Neuronal stem cell (in vitro differentiated cells): ENCODE measurements around the gene HMGCS2.
A peak's percentile ranks its signal among the peaks of the same experiment; 100 is the strongest.

ENCODE experiments used
- DNase-seq: peaks from one replicate; pipeline ENCODE4 v3.0.0-alpha.2; 2013; ENCODE audit warnings: low spot score
- H2AFZ ChIP-seq: one replicate; pipeline ENCODE4 v1.6.1; 2013; ENCODE audit warnings: mild to moderate bottlenecking, low read length, inconsistent platforms
- H2AK5ac ChIP-seq: 2 replicates; pipeline ENCODE4 v1.6.1; 2013; ENCODE audit warnings: low read depth, mild to moderate bottlenecking, inconsistent platforms, low read length, moderate library complexity, mixed read lengths
- H2BK120ac ChIP-seq: 2 replicates; pipeline ENCODE4 v1.6.1; 2013; ENCODE audit warnings: low read depth, mild to moderate bottlenecking, inconsistent platforms, low read length, moderate library complexity, mixed read lengths
- H2BK12ac ChIP-seq: one replicate; pipeline ENCODE4 v1.6.1; 2013; ENCODE audit warnings: low read length, inconsistent platforms
- H2BK15ac ChIP-seq: 2 replicates; pipeline ENCODE4 v1.6.1; 2013; ENCODE audit warnings: mild to moderate bottlenecking, low read length, inconsistent platforms, mixed read lengths
- H2BK5ac ChIP-seq: one replicate; pipeline ENCODE4 v1.6.1; 2013; ENCODE audit warnings: inconsistent platforms, mild to moderate bottlenecking, low read length, moderate library complexity
- H3K14ac ChIP-seq: one replicate; pipeline ENCODE4 v1.6.1; 2013; ENCODE audit warnings: low read length, inconsistent platforms
- H3K18ac ChIP-seq: 2 replicates; pipeline ENCODE4 v1.6.1; 2013; ENCODE audit warnings: low read length, inconsistent platforms
- H3K23ac ChIP-seq: 2 replicates; pipeline ENCODE4 v1.6.1; 2013; ENCODE audit warnings: low read depth, mild to moderate bottlenecking, mixed read lengths, low read length, inconsistent platforms; ENCODE audit not compliant: poor library complexity
- H3K27ac ChIP-seq: replicated peaks from 3 replicates; pipeline ENCODE4 v1.5.1; 2013; ENCODE audit warnings: low read length, inconsistent platforms
- H3K27me3 ChIP-seq, 3 experiments: 2 replicates each; pipeline ENCODE4 v1.6.1; 2013; ENCODE audit warnings: low read length in 3 of 3, mild to moderate bottlenecking in 2 of 3, inconsistent platforms in 1 of 3, low read depth in 1 of 3, mixed read lengths in 1 of 3, moderate library complexity in 1 of 3; ENCODE audit not compliant: control insufficient read depth in 3 of 3, insufficient read depth in 3 of 3
- H3K36me3 ChIP-seq, 2 donors: replicated peaks in 1 of 2; 2 replicates each; pipeline ENCODE4 v1.6.1; 2013; ENCODE audit warnings: low read length in 2 of 2; ENCODE audit not compliant: control insufficient read depth in 2 of 2, insufficient read depth in 2 of 2
- H3K4ac ChIP-seq: 2 replicates; pipeline ENCODE4 v1.6.1; 2013; ENCODE audit warnings: inconsistent platforms, mild to moderate bottlenecking, low read length, moderate library complexity
- H3K4me1 ChIP-seq, 2 donors: 1 replicate in 1 of 2; 2 replicates in 1 of 2; pipeline ENCODE4 v1.6.1; 2013; ENCODE audit warnings: low read length in 2 of 2, low read depth in 1 of 2; ENCODE audit not compliant: control insufficient read depth in 2 of 2, insufficient read depth in 1 of 2
- H3K4me2 ChIP-seq: one replicate; pipeline ENCODE4 v1.6.1; 2013; ENCODE audit warnings: mild to moderate bottlenecking, low read length, inconsistent platforms; ENCODE audit not compliant: insufficient read depth, poor library complexity, severe bottlenecking
- H3K4me3 ChIP-seq, 2 donors: 2 replicates each; pipeline ENCODE4 v1.5.1; 2013; ENCODE audit warnings: low read length in 2 of 2, mild to moderate bottlenecking in 2 of 2, inconsistent platforms in 1 of 2, moderate library complexity in 1 of 2
- H3K79me1 ChIP-seq: one replicate; pipeline ENCODE4 v1.6.1; 2013; ENCODE audit warnings: low read depth, mild to moderate bottlenecking, inconsistent platforms, low read length, moderate library complexity
- H3K9ac ChIP-seq: one replicate; pipeline ENCODE4 v1.6.1; 2013; ENCODE audit warnings: mild to moderate bottlenecking, low read depth, low read length, inconsistent platforms; ENCODE audit not compliant: poor library complexity
- H3K9me3 ChIP-seq, 2 donors: replicated peaks in 1 of 2; 2 replicates each; pipeline versions ENCODE3 to v1.6.1; 2013; ENCODE audit warnings: low read length in 2 of 2, mild to moderate bottlenecking in 2 of 2, inconsistent platforms in 1 of 2, low read depth in 1 of 2, mixed read lengths in 1 of 2, moderate library complexity in 1 of 2; ENCODE audit not compliant: control insufficient read depth in 2 of 2, insufficient read depth in 1 of 2
- H4K8ac ChIP-seq: one replicate; pipeline ENCODE4 v1.6.1; 2013; ENCODE audit warnings: low read depth, mild to moderate bottlenecking, inconsistent platforms, low read length, moderate library complexity
- H4K91ac ChIP-seq: one replicate; pipeline ENCODE4 v1.6.1; 2013; ENCODE audit warnings: low read length, low read depth, mild to moderate bottlenecking, inconsistent platforms; ENCODE audit not compliant: poor library complexity
- WGBS, 2 donors: extraction: QIAGEN DNeasy Blood & Tissue Kit; methylation state at CpG; one replicate each; pipeline ENCODE4 v1.1.7; 2013; ENCODE audit warnings: missing lambda C conversion rate in 2 of 2, mixed read lengths in 1 of 2; ENCODE audit not compliant: insufficient read length in 2 of 2, insufficient replicate concordance in 1 of 2; ENCODE audit errors: extremely low coverage in 2 of 2; 5-methylcytosine and 5-hydroxymethylcytosine counted together

HMGCS2 gene

GRCh38 chr1:119774746-119775490 lies 6.2 kb upstream of the HMGCS2 start:
- Histone ChIP-seq H3K79me1 (no peaks in the 10 kb centered on the region), H4K91ac (no peak overlapping the region), H3K9me3 (no peaks in the 10 kb centered on the region), H3K4ac (no peak overlapping the region), H3K9ac (no peak overlapping the region), H2BK12ac (no peak overlapping the region), H3K27me3 (peaks cover 0 to 24% (median 0%) of the 10 kb centered on the region in 3 experiments), H3K27ac (peak overlapping the region; percentile 78), H2AK5ac (no peak overlapping the region), H3K36me3 (no peaks in the 10 kb centered on the region), H2BK5ac (peak overlapping the region; percentile 56), H2BK120ac (peak overlapping the region; percentile 25), H2AFZ (peak overlapping the region; percentile 11), H3K18ac (peak overlapping the region; percentile 53), H3K4me3 (no peak overlapping the region), H3K4me1 (peaks cover under 1 to 29% of the 10 kb centered on the region in 2 donors), H3K14ac (no peak overlapping the region), H3K4me2 (no peak overlapping the region), H2BK15ac (no peak overlapping the region), H3K23ac (no peak overlapping the region), H4K8ac (no peak overlapping the region)
- no CpG with 5 or more reads among the region's 7 CpGs for WGBS, 2 donors
- no peak for DNase-seq

GRCh38 chr1:119773711-119774241 lies 5.1 kb upstream of the HMGCS2 start:
- Histone ChIP-seq H4K8ac (no peak overlapping the region), H2AK5ac (no peak overlapping the region), H3K4me2 (peak overlapping the region; percentile 35), H3K9ac (no peak overlapping the region), H3K36me3 (no peaks in the 10 kb centered on the region), H3K23ac (no peak overlapping the region), H2BK5ac (no peak overlapping the region), H2BK15ac (no peak overlapping the region), H3K4me1 (peaks cover 0 to 26% of the 10 kb centered on the region in 2 donors), H3K27ac (peak overlapping the region; percentile 86), H2BK12ac (no peak overlapping the region), H2BK120ac (no peak overlapping the region), H4K91ac (no peak overlapping the region), H3K79me1 (no peaks in the 10 kb centered on the region), H3K4ac (no peak overlapping the region), H3K27me3 (peaks cover 0 to 35% (median 0%) of the 10 kb centered on the region in 3 experiments), H2AFZ (no peak overlapping the region), H3K9me3 (no peaks in the 10 kb centered on the region), H3K18ac (no peak overlapping the region), H3K4me3 (no peak overlapping the region), H3K14ac (no peak overlapping the region)
- DNase-seq: peak; percentile 89
- WGBS, 2 donors: no CpG with 5 or more reads among the region's 3 CpGs

GRCh38 chr1:119772298-119772697 lies 3.6 kb upstream of the HMGCS2 start:
- no peak overlapping the region for H3K4ac ChIP-seq
- no peak overlapping the region for H2BK12ac ChIP-seq
- H3K79me1 ChIP-seq: no peaks in the 10 kb centered on the region
- H2BK15ac ChIP-seq: no peak overlapping the region
- no peak overlapping the region for H2BK120ac ChIP-seq
- H4K8ac ChIP-seq: no peak overlapping the region
- H2BK5ac ChIP-seq: no peak overlapping the region
- no peak overlapping the region for H3K9ac ChIP-seq
- no peak overlapping the region for H3K23ac ChIP-seq
- H2AK5ac ChIP-seq: no peak overlapping the region
- no CpG with 5 or more reads among the region's 2 CpGs for whole genome bisulfite sequencing, 2 donors
- H3K27ac ChIP-seq: no peak overlapping the region
- no peak overlapping the region for H3K14ac ChIP-seq
- no peaks in the 10 kb centered on the region for H3K9me3 ChIP-seq
- H3K4me2 ChIP-seq: no peak overlapping the region
- peaks cover 0 to 45% (median 0%) of the 10 kb centered on the region in 3 experiments for H3K27me3 ChIP-seq
- no peak overlapping the region for H2AFZ ChIP-seq
- H3K4me3 ChIP-seq: no peak overlapping the region
- H3K36me3 ChIP-seq: no peaks in the 10 kb centered on the region
- H3K18ac ChIP-seq: no peak overlapping the region
- DNase-seq: no peak
- no peak overlapping the region for H4K91ac ChIP-seq
- peaks cover 0 to 33% of the 10 kb centered on the region in 2 donors for H3K4me1 ChIP-seq

GRCh38 chr1:119771770-119772169 lies 3.1 kb upstream of the HMGCS2 start:
- no peak overlapping the region for H2BK120ac ChIP-seq
- no peak for DNase-seq
- H3K4me2 ChIP-seq: no peak overlapping the region
- H2BK5ac ChIP-seq: no peak overlapping the region
- H2AK5ac ChIP-seq: no peak overlapping the region
- peaks cover 0 to 33% of the 10 kb centered on the region in 2 donors for H3K4me1 ChIP-seq
- no peaks in the 10 kb centered on the region for H3K79me1 ChIP-seq
- no peak overlapping the region for H2BK15ac ChIP-seq
- H3K23ac ChIP-seq: no peak overlapping the region
- no peak overlapping the region for H3K9ac ChIP-seq
- no peak overlapping the region for H3K4ac ChIP-seq
- no peak overlapping the region for H4K91ac ChIP-seq
- no peak overlapping the region for H2AFZ ChIP-seq
- H2BK12ac ChIP-seq: no peak overlapping the region
- H3K18ac ChIP-seq: no peak overlapping the region
- no peak overlapping the region for H3K27ac ChIP-seq
- H3K27me3 ChIP-seq: peaks cover 0 to 50% (median 0%) of the 10 kb centered on the region in 3 experiments
- H3K14ac ChIP-seq: no peak overlapping the region
- H4K8ac ChIP-seq: no peak overlapping the region
- no peaks in the 10 kb centered on the region for H3K36me3 ChIP-seq
- H3K4me3 ChIP-seq: no peak overlapping the region
- WGBS, 2 donors: no CpG with 5 or more reads among the region's 3 CpGs
- no peaks in the 10 kb centered on the region for H3K9me3 ChIP-seq
